Measurements from ENCODE around the gene C5orf58. TPM values are rescaled to one million over a fixed set of nuclear protein-coding genes. Genes with fewer than 3 reads are reported as not detected.

C5orf58 gene
- polyA plus RNA-seq, 1 donor from 2014 or later = not detected

DNA sequence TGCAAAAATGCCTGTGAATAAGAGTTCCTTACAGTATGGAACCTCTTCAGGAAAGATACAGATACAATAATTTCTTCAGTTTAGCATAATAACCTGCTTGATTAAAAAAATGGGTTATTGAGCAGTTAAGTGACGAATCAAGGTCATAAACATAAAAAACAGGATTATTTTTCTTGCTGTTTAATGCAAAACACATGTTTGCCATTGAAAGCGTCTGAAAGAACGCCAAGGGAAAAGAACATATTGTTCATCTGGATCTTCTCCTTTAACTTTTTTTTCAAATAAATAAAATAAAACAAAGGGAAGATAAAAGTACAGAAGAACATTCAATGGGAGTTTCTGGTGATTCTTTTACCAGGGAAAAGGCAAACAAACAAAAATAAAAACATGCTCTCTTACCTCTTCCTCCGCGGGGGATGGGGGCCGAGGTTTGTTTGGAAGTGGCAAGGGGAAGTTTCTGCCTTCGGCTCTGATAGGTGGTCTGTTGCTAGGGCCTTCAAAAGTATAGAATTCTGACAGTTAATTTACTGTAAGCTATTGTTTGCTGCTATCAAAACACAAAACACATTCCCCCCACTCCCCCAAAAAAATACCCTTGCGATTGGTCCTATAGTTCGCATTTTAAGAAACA lies 20.1 kb downstream of the C5orf58 start:
- Histone ChIP-seq H4K20me1 (ENCODE audit: insufficient read depth) (no peaks in the 10 kb centered on the region), H3K4me2 (ENCODE audit: low read length) (no peak overlapping the region), H3K27me3 (ENCODE audit: insufficient read depth, low read depth, low read length) (no peaks in the 10 kb centered on the region), H3K79me2 (replicated peaks; ENCODE audit: insufficient read depth, low read length) (no peaks in the 10 kb centered on the region), H3K4me3 (ENCODE audit: low read length) (no peak overlapping the region), H3K9me3 (ENCODE audit: low read length) (no peaks in the 10 kb centered on the region), H3F3A (ENCODE audit: insufficient read depth, low read length, poor library complexity, severe bottlenecking) (no peaks in the 10 kb centered on the region), H3K9me2 (ENCODE audit: insufficient read depth, low read length) (no peaks in the 10 kb centered on the region), H3K36me3 (ENCODE audit: insufficient read depth, low read length) (no peaks in the 10 kb centered on the region), H2AFZ (ENCODE audit: low read depth, low read length) (no peak overlapping the region), H3K9ac (ENCODE audit: low read length) (no peak overlapping the region), H3K27ac (ENCODE audit: low read length) (no peak overlapping the region)
- TF ChIP-seq RAD21 (conservative IDR thresholded peaks at IDR 0.05) (no peak), SMC3 (conservative IDR thresholded peaks at IDR 0.05; ENCODE audit: poor library complexity) (no peak), MXI1 (conservative IDR thresholded peaks at IDR 0.05; ENCODE audit: poor library complexity, severe bottlenecking) (no peak), EP300 (conservative IDR thresholded peaks at IDR 0.05; ENCODE audit: poor library complexity, severe bottlenecking) (no peak)
- TF ChIP-seq, protein P1, sequence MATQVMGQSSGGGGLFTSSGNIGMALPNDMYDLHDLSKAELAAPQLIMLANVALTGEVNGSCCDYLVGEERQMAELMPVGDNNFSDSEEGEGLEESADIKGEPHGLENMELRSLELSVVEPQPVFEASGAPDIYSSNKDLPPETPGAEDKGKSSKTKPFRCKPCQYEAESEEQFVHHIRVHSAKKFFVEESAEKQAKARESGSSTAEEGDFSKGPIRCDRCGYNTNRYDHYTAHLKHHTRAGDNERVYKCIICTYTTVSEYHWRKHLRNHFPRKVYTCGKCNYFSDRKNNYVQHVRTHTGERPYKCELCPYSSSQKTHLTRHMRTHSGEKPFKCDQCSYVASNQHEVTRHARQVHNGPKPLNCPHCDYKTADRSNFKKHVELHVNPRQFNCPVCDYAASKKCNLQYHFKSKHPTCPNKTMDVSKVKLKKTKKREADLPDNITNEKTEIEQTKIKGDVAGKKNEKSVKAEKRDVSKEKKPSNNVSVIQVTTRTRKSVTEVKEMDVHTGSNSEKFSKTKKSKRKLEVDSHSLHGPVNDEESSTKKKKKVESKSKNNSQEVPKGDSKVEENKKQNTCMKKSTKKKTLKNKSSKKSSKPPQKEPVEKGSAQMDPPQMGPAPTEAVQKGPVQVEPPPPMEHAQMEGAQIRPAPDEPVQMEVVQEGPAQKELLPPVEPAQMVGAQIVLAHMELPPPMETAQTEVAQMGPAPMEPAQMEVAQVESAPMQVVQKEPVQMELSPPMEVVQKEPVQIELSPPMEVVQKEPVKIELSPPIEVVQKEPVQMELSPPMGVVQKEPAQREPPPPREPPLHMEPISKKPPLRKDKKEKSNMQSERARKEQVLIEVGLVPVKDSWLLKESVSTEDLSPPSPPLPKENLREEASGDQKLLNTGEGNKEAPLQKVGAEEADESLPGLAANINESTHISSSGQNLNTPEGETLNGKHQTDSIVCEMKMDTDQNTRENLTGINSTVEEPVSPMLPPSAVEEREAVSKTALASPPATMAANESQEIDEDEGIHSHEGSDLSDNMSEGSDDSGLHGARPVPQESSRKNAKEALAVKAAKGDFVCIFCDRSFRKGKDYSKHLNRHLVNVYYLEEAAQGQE (IDR thresholded peaks at IDR 0.05; ENCODE audit: borderline replicate concordance) = no peak
- TF ChIP-seq, protein P2, sequence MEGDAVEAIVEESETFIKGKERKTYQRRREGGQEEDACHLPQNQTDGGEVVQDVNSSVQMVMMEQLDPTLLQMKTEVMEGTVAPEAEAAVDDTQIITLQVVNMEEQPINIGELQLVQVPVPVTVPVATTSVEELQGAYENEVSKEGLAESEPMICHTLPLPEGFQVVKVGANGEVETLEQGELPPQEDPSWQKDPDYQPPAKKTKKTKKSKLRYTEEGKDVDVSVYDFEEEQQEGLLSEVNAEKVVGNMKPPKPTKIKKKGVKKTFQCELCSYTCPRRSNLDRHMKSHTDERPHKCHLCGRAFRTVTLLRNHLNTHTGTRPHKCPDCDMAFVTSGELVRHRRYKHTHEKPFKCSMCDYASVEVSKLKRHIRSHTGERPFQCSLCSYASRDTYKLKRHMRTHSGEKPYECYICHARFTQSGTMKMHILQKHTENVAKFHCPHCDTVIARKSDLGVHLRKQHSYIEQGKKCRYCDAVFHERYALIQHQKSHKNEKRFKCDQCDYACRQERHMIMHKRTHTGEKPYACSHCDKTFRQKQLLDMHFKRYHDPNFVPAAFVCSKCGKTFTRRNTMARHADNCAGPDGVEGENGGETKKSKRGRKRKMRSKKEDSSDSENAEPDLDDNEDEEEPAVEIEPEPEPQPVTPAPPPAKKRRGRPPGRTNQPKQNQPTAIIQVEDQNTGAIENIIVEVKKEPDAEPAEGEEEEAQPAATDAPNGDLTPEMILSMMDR (IDR thresholded peaks at IDR 0.05; ENCODE audit: poor library complexity, severe bottlenecking) = no peak

DNA sequence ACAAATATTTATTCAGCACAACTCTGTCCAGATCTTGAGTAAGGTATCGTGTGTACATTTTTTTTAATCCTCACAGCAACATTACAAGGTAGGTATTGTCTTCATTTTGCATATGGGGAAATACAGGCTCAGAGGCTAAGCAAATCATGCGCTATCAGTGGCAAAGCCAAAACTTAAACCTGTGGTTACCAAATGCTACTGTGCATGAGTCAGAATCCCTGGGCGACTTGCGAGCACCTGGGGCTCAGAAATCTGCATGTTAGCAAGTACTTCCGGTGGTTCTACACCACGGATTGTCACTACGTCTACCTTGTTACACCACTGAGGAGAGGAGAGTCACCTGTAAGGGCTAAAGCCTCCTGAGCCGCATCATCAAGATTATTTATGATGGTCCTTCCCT lies 21.3 kb downstream of the C5orf58 start:
- H3K79me2 ChIP-seq (replicated peaks; ENCODE audit: insufficient read depth, low read length) = no peaks in the 10 kb centered on the region
- no peaks in the 10 kb centered on the region for H3K36me3 ChIP-seq (ENCODE audit: insufficient read depth, low read length)
- no peak overlapping the region for H3K9ac ChIP-seq (ENCODE audit: low read length)
- no peak overlapping the region for H3K4me2 ChIP-seq (ENCODE audit: low read length)
- H3K27me3 ChIP-seq (ENCODE audit: insufficient read depth, low read depth, low read length) = no peaks in the 10 kb centered on the region
- no peaks in the 10 kb centered on the region for H3F3A ChIP-seq (ENCODE audit: insufficient read depth, low read length, poor library complexity, severe bottlenecking)
- H3K27ac ChIP-seq (ENCODE audit: low read length) = no peak overlapping the region
- no peaks in the 10 kb centered on the region for H4K20me1 ChIP-seq (ENCODE audit: insufficient read depth)
- no peak overlapping the region for H3K4me3 ChIP-seq (ENCODE audit: low read length)
- H2AFZ ChIP-seq (ENCODE audit: low read depth, low read length) = no peak overlapping the region
- no peaks in the 10 kb centered on the region for H3K9me2 ChIP-seq (ENCODE audit: insufficient read depth, low read length)
- TF ChIP-seq SMC3 (conservative IDR thresholded peaks at IDR 0.05; ENCODE audit: poor library complexity) = no peak
- no peak for TF ChIP-seq EP300 (conservative IDR thresholded peaks at IDR 0.05; ENCODE audit: poor library complexity, severe bottlenecking)
- no peak for TF ChIP-seq RAD21 (conservative IDR thresholded peaks at IDR 0.05)
- no peak for TF ChIP-seq MXI1 (conservative IDR thresholded peaks at IDR 0.05; ENCODE audit: poor library complexity, severe bottlenecking)
- TF ChIP-seq, protein P2 (IDR thresholded peaks at IDR 0.05; ENCODE audit: poor library complexity, severe bottlenecking) = no peak
- no peak for TF ChIP-seq POLR2AphosphoS5 (IDR thresholded peaks at IDR 0.05)
- no peak for TF ChIP-seq TAF1 (IDR thresholded peaks at IDR 0.05; ENCODE audit: low read depth)
- no peak for TF ChIP-seq EZH2 (IDR thresholded peaks at IDR 0.05; ENCODE audit: borderline replicate concordance, insufficient read depth, low read length, poor library complexity, severe bottlenecking)
- TF ChIP-seq, protein P1 (IDR thresholded peaks at IDR 0.05; ENCODE audit: borderline replicate concordance) = no peak
- H3K9me3 ChIP-seq (ENCODE audit: low read length) = no peaks in the 10 kb centered on the region
